ENCODE data around the gene KYAT1.
"Not testable (repeated sequence)": the region's sequence is repeated elsewhere in the genome, so short reads cannot be mapped to it uniquely, and the experiment has no call there.

KYAT1 gene

GRCh38 chr9:128809831-128810230 lies 71.9 kb downstream of the KYAT1 start:
- no peak for DNase-seq

- DNase-seq, result no peak
Observed at GRCh38 chr9:128809036-128809599, 72.6 kb downstream of the KYAT1 start.

GRCh38 chr9:128808543-128808942 lies 73.2 kb downstream of the KYAT1 start:
- DNase-seq, result no peak

DNA sequence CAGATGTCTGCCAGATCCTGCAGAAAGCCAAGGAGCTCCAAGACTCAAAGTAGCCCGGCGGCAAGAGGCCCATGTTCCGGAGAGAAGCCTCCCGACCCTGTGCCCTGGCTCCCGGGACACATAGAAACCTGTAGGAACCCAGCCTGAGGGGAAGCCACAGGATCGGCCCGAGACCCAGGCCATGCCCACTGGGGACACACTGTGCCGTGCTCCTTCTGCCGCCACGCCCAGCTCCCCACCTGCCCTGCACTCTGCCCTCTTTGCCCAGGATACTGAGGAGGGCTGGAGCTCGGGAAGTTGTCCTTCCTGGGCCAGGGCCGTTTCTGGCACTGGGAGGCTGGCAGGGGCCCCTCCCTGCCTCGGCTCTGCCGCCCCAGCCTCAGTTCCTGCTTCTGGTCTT lies 73.9 kb downstream of the KYAT1 start:
- DNase-seq, result no peak

GRCh38 chr9:128805661-128806060 lies 76.1 kb downstream of the KYAT1 start:
- no peak for DNase-seq

DNA sequence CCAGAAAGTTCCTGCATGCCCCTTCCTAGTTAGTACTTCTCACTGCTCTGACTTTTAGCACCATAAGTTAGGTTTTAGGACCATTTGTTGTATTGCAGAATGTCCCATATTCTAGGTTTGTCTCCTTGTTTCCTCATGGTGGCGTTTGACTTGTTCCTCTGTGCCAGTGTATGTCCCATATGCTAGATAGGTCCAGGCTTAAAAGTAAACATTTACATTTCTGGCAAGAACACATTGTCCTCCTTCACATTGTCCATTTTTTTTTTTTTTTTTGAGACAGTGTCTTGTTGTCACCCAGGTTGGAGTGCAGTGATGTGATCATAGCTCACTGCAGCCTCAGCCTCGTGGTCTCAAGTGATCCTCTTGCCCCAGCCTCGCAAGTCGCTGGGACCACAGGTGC lies 79.3 kb downstream of the KYAT1 start:
- DNase-seq, result no peak

- DNase-seq, result no peak
Observed at GRCh38 chr9:128800061-128800460, 81.7 kb downstream of the KYAT1 start.

GRCh38 chr9:128798896-128799295 lies 82.9 kb downstream of the KYAT1 start:
- DNase-seq, result no peak

GRCh38 chr9:128794961-128795360 lies 86.8 kb downstream of the KYAT1 start:
- DNase-seq, result not testable (repeated sequence)

DNA sequence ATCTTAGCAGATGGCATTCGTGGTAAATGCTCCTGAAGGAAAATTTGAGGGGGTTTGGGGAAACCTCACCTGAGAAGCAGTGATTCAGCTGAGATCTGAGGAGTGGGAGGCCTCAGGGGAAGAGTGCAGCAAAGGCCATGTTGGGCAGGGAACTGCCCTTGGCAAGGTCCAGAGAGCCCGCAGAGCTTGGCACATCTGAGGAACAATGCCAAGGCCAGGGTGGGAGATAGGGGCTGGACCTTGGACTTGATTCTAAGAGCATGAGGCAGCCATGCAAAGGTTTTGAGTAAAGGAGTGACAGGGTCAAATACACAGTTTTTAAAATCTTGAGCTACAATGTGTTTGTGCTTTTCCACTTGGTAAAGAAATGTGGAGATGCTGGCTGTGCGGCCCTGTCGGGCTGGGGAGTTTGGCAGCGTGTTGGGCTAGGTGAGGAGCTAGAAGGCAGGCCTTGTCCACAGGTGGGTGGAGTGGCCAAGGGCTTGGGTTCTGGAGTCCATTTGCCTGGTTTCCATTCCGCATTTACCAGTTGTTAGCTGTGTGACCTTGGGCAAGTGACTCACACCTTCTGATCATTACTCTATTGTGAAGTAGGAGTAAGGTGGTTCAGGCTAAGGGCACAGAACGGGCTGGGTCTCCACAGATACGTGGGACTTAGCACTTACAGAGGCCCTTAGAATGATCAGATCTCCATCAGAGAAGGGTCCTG lies 88.6 kb downstream of the KYAT1 start:
- no peak for DNase-seq

DNA sequence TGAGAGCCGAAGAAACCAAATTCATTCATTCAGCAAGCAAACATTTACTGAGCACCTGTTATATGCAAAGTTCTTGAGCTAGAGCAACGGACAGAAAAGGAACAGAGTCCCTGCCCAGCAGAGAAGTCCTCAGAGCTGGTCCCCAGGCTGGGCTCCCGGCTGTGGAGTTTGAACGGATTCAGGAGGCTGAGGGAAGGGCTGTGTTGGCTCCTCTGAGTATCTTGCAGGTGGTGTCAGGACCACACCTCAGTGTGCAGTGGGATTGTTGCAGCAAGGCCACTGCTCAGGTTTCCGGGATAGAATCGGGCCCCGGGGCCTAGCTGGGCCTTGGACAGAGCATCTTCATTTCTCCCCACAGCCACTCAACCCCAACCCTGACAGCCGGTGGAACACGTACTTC lies 89.6 kb downstream of the KYAT1 start:
- DNase-seq, result no peak

DNA sequence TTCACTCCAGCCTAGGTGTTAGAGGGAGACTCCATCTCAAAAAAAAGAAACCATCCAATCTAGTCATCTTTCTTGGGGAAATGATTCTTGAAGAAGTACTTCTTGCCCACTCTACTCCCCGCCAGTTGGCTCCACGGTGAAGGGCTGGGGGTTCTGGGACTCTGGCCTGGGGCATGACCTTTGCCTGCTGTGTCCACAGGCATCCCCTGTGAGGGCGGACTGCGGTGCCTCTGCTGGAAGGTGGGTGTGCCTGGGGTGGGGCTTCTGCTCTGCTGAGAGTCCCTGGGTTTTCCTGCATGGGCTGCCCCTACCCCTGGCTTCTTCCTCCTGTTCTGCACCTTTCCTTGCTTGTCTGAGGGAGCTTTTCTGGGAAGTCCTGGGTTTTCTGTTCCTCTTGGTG lies 91.2 kb downstream of the KYAT1 start:
- no peak for DNase-seq

DNA sequence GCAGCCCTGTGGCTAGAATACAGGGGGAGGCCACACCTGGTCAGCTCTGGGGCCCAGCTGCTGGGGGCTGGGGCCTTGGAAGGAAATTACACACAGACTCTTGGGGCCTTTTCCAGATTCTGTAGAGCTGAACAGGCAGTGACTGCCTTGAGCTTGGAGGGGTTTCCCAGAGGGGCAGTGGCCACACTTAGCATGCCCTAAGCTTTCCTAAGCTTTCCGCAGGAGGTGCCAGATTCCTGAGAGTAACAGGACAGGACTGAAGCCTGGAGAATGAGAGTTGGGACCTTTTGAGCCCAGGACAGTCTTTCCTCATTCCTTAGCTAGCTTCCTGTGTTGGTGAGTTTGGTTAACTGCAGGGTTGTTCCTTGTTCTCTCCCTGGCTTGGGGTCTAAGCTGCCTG lies 93.3 kb downstream of the KYAT1 start:
- no peak for DNase-seq

- peak in 1 of 3 donors; percentile 41 for DNase-seq
Observed at GRCh38 chr9:128787659-128788058, 94.1 kb downstream of the KYAT1 start.

- DNase-seq, result peak; percentile 82 to 93 (median 90)
Observed at GRCh38 chr9:128786681-128787601, 94.8 kb downstream of the KYAT1 start, which contains the start of gene TBC1D13. Gene TBC1D13 (plus strand): TSS chr9:128787253. CDS start chr9:128787354, 101 bp downstream.

GRCh38 chr9:128785427-128785826 lies 96.3 kb downstream of the KYAT1 start:
- DNase-seq, result no peak

All from suppressor macrophage treated with lipopolysaccharide for 1 hour (primary cell).